HG03045 (cell line): ENCODE data around the gene PRXL2A.
A peak's percentile ranks its signal among the peaks of the same experiment; 100 is the strongest.

Experiments
- ATAC-seq: cut with Tn5 transposase; IDR thresholded peaks from one replicate; pipeline ENCODE4 v1.9.1; 2021; ENCODE audit warnings: mild to moderate bottlenecking, moderate library complexity; ENCODE audit not compliant: unreplicated experiment

PRXL2A gene

GRCh38 chr10:80443531-80443974 lies 35.2 kb downstream of the PRXL2A start:
- no peak for ATAC-seq

- ATAC-seq, result no peak
Measured at GRCh38 chr10:80444124-80444523, 35.8 kb downstream of the PRXL2A start.

- ATAC-seq, result peak; percentile 73
Measured at GRCh38 chr10:80444646-80445319, 36.4 kb downstream of the PRXL2A start.

GRCh38 chr10:80447436-80448190 lies 39.3 kb downstream of the PRXL2A start:
- ATAC-seq, result no peak

GRCh38 chr10:80448209-80448942 lies 40.0 kb downstream of the PRXL2A start:
- ATAC-seq, result no peak

GRCh38 chr10:80449520-80449919 lies 41.2 kb downstream of the PRXL2A start:
- ATAC-seq, result no peak

- no peak for ATAC-seq
Measured at GRCh38 chr10:80451132-80451531, 42.8 kb downstream of the PRXL2A start.

- ATAC-seq, result no peak
Measured at GRCh38 chr10:80452069-80452468, 43.7 kb downstream of the PRXL2A start.

- no peak for ATAC-seq
Measured at GRCh38 chr10:80452640-80453039, 44.3 kb downstream of the PRXL2A start.

- no peak for ATAC-seq
Measured at GRCh38 chr10:80453056-80453841, 44.9 kb downstream of the PRXL2A start.

GRCh38 chr10:80453842-80454512 lies 45.6 kb downstream of the PRXL2A start, which contains the start of gene TSPAN14:
Gene TSPAN14, plus strand, starts transcription at chr10:80454310. Its CDS starts 34,924 bp downstream, at chr10:80489234.
- ATAC-seq, result peak; percentile 80

- ATAC-seq, result peak; percentile 26
Measured at GRCh38 chr10:80454513-80455460, 46.4 kb downstream of the PRXL2A start.

GRCh38 chr10:80455461-80456349 lies 47.4 kb downstream of the PRXL2A start:
- no peak for ATAC-seq

- no peak for ATAC-seq
Measured at GRCh38 chr10:80457554-80458262, 49.4 kb downstream of the PRXL2A start.

GRCh38 chr10:80458263-80458625 lies 49.9 kb downstream of the PRXL2A start:
- no peak for ATAC-seq

- ATAC-seq, result no peak
Measured at GRCh38 chr10:80458638-80459037, 50.3 kb downstream of the PRXL2A start.

- ATAC-seq, result peak; percentile 43
Measured at GRCh38 chr10:80459047-80459865, 50.9 kb downstream of the PRXL2A start.
